PFSK-1 (cell line): ENCODE data around the gene SPOCD1.

ENCODE experiments used
- POLR2AphosphoS5 ChIP-seq: IDR thresholded peaks from 2 replicates; pipeline ENCODE4 v1.6.1; 2012; ENCODE audit warnings: low read depth, mild to moderate bottlenecking, control low read depth, low read length, moderate library complexity
- REST ChIP-seq, 2 experiments: IDR thresholded peaks; 2 replicates each; pipeline versions ENCODE4 v1.6.1 to v1.8.0; 2011 to 2012; ENCODE audit warnings: low read depth in 2 of 2, low read length in 2 of 2, control low read depth in 1 of 2, inconsistent platforms in 1 of 2, mild to moderate bottlenecking in 1 of 2, moderate library complexity in 1 of 2; ENCODE audit not compliant: insufficient read depth in 1 of 2
- TAF1 ChIP-seq: IDR thresholded peaks from 2 replicates; pipeline ENCODE4 v1.6.1; 2012; ENCODE audit warnings: low read length, control low read depth, borderline replicate concordance; ENCODE audit not compliant: insufficient read depth

GRCh38 chr1:31783846-31784245, 32.0 kb downstream of the SPOCD1 start:
- no peak for TF ChIP-seq TAF1
- TF ChIP-seq POLR2AphosphoS5 = no peak
- TF ChIP-seq REST (IDR thresholded peaks at IDR 0.05; ENCODE audit: insufficient read depth in 1 of 2, low read depth in 2 of 2, low read length in 2 of 2) = no peak
